AG04450 (cell line): ENCODE measurements around the gene ZIC4. TPM values are rescaled to one million over a fixed set of nuclear protein-coding genes. Genes with fewer than 3 reads are reported as not detected.

Experiments
- CTCF ChIA-PET: fragments of 300-600, 350-600 bp; formaldehyde crosslinking; extraction: SDS; loops from one replicate; lab custom pipeline; 2022; ENCODE audit warnings: antibody characterized with exemption, inconsistent platforms; lab: Charles Lee
- POLR2A ChIA-PET: fragments of 350-600 bp; formaldehyde crosslinking; extraction: SDS; loops from one replicate; lab custom pipeline; 2021; ENCODE audit warnings: antibody characterized with exemption, inconsistent platforms; lab: Yijun Ruan, JAX
- DNase-seq: peaks from one replicate; pipeline ENCODE4 v3.0.0-alpha.2; 2011; ENCODE audit warnings: low read depth, low spot score
- H3K27ac ChIP-seq: one replicate; pipeline ENCODE4 v1.5.1; 2012; ENCODE audit warnings: low read depth, low read length, control low read depth
- H3K27me3 ChIP-seq: one replicate; pipeline ENCODE4 v1.6.0; 2012; ENCODE audit warnings: low read length; ENCODE audit not compliant: control insufficient read depth, insufficient read depth
- H3K4me3 ChIP-seq: 2 replicates; pipeline ENCODE4 v1.5.1; 2011; ENCODE audit warnings: mild to moderate bottlenecking, low read depth, low read length, control low read depth
- H3K9me3 ChIP-seq: 2 replicates; pipeline ENCODE4 v1.5.1; 2012; ENCODE audit warnings: low read length; ENCODE audit not compliant: control insufficient read depth, insufficient read depth
- CTCF ChIP-seq: IDR thresholded peaks from 2 replicates; pipeline ENCODE4 v1.5.1; 2011; ENCODE audit warnings: low read depth, low read length, control low read depth, inconsistent platforms
- polyA plus RNA-seq: library from polyadenylated mRNA; depleted of rRNA; stranded (reverse); fragments of >200 nt; gene quantifications from 2 replicates; pipeline ENCODE4 v1.2.3, GENCODE V29; 2011

Gene ZIC4
- polyA plus RNA-seq, 1 experiment = not detected

GRCh38 chr3:147368561-147369221 lies 37.7 kb downstream of the ZIC4 start:
- no peak for DNase-seq
- no peak for TF ChIP-seq CTCF
- Histone ChIP-seq H3K27me3 (peaks cover 78% of the 10 kb centered on the region), H3K9me3 (no peaks in the 10 kb centered on the region), H3K4me3 (no peak overlapping the region), H3K27ac (no peak overlapping the region)
- POLR2A ChIA-PET = no interaction called here
- CTCF ChIA-PET = no interaction called here

DNA sequence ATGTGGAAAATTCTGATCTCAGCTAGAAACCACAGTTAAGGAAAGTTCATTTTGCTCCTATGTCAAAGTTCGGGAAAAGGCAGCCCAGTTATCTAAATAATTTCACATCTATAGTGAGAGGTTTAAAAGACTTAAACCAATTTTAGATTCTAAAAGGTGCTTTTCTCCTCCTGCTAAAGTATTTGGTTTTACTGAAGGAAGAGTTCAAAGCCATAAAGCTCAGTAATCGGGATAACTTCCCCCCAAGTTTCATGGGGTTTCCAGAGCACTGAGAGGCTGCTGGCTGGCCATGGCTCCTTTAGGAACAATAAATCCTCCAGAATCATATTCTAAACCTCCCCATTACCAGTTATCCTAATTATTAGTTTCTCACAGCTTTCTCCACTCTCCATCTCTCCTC lies 38.2 kb downstream of the ZIC4 start:
- H3K27ac ChIP-seq = no peak overlapping the region
- DNase-seq = no peak
- H3K4me3 ChIP-seq = no peak overlapping the region
- CTCF ChIA-PET = no interaction called here
- H3K9me3 ChIP-seq = no peaks in the 10 kb centered on the region
- POLR2A ChIA-PET = no interaction called here
- no peak for TF ChIP-seq CTCF
- peaks cover 78% of the 10 kb centered on the region for H3K27me3 ChIP-seq

DNA sequence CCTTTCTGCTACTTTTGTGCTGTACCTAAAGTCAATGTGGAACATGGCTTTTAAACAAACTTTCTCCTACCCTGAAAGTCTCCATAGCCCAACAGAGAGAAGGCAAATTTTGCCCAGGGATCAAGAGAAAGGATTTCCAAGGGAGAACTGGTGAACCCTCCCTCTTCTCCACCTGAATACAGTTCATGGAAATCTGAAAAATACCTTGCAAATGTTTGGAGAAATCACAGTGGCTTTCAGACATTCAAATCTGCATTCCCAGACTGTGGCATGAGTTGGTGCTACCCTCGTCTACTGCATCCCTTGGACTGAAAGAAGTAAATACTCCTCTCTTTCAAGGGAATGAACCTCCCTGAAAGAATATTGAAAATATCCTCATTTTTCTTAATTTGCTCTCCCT lies 38.7 kb downstream of the ZIC4 start:
- H3K4me3 ChIP-seq = no peak overlapping the region
- H3K9me3 ChIP-seq = no peaks in the 10 kb centered on the region
- peaks cover 77% of the 10 kb centered on the region for H3K27me3 ChIP-seq
- POLR2A ChIA-PET = no interaction called here
- no peak overlapping the region for H3K27ac ChIP-seq
- no peak for TF ChIP-seq CTCF
- CTCF ChIA-PET = no interaction called here
- DNase-seq = no peak

DNA sequence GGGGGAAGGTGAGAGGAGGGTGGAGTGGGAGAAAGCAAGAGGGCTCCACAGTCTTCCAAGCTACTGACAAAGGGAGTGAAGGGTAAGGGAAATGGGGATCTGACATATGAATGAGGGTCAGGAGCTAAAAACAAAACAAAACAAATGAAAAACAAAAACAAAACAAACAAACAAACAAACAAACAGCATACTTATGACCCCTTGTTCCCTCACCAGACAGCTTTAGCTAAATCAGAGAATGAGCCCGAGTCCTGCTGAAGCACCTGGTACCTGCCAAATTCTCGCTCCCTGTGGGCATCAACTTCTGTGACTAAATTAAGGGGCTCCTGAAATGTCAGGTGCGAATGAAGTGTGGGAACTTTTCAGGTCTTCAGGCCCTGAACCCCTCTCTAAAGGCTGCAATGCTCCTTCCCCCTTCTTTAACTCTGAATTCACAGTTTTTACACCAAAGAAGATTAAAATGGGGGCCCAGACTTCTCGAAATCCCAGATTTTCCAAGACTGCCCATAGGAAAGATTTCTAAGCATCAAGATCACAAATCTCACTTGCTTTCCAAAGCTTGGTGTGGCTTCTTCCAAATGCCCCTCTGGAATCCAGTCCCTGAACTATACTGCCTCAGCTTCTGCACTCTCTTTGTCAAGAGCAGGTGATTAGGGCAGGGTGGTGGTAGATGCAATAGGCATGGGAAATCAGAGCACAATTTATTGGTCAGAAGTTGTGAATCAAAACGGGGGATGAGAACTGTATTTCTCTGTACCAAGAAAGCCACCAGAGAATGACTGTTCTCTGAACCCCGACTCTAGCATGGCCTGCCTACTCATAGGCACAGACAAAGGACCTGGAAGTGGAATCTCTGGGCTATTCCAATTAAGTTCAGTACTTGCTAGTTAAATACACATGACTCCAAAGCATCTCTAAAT lies 40.9 kb downstream of the ZIC4 start:
- no peak for DNase-seq
- ChIA-PET CTCF (interaction anchor here (0.6 kb wide), 1 partner anchor 29 kb away, joined by 4 read pairs; no protein-coding TSS in a partner anchor), POLR2A (no interaction called here)
- Histone ChIP-seq H3K4me3 (no peak overlapping the region), H3K9me3 (no peaks in the 10 kb centered on the region), H3K27me3 (peaks cover 71% of the 10 kb centered on the region), H3K27ac (no peak overlapping the region)
- TF ChIP-seq CTCF = no peak

GRCh38 chr3:147364771-147365170 lies 41.6 kb downstream of the ZIC4 start:
- DNase-seq = no peak
- TF ChIP-seq CTCF = no peak
- H3K4me3 ChIP-seq = no peak overlapping the region
- ChIA-PET CTCF (no interaction called here), POLR2A (no interaction called here)
- H3K27ac ChIP-seq = no peak overlapping the region
- peaks cover 71% of the 10 kb centered on the region for H3K27me3 ChIP-seq
- H3K9me3 ChIP-seq = peaks cover under 1% of the 10 kb centered on the region; the same call in 1 of the 2 replicates
